Midbrain (tissue), 1 donor: ENCODE results near the gene HMCN1.
A peak's percentile ranks its signal among the peaks of the same experiment; 100 is the strongest.
"Not testable (repeated sequence)": the region's sequence is repeated elsewhere in the genome, so short reads cannot be mapped to it uniquely, and the experiment has no call there.

Source experiments
- DNase-seq: peaks from one replicate; lab custom pipeline; 2025; lab: John Stamatoyannopoulos, UW

The HMCN1 gene

GRCh38 chr1:186152620-186153239 is 418.5 kb downstream of the HMCN1 start:
- DNase-seq: peak; percentile 15

- DNase-seq: no peak
Observed at GRCh38 chr1:186154651-186155050, 420.5 kb downstream of the HMCN1 start.

- DNase-seq: peak; percentile 38
Observed at GRCh38 chr1:186155594-186155993, 421.4 kb downstream of the HMCN1 start.

- DNase-seq: not testable (repeated sequence)
Observed at GRCh38 chr1:186162895-186163294, 428.7 kb downstream of the HMCN1 start.

GRCh38 chr1:186164773-186165172 is 430.6 kb downstream of the HMCN1 start:
- no peak for DNase-seq

- no peak for DNase-seq
Observed at GRCh38 chr1:186165303-186165702, 431.1 kb downstream of the HMCN1 start.

GRCh38 chr1:186167096-186167668 is 433.0 kb downstream of the HMCN1 start:
- DNase-seq: no peak

GRCh38 chr1:186175588-186175987 is 441.4 kb downstream of the HMCN1 start:
- no peak for DNase-seq

GRCh38 chr1:186178426-186179043 is 444.3 kb downstream of the HMCN1 start:
- DNase-seq: no peak

GRCh38 chr1:186179231-186179630 is 445.0 kb downstream of the HMCN1 start:
- no peak for DNase-seq

GRCh38 chr1:186183219-186183618 is 449.0 kb downstream of the HMCN1 start:
- DNase-seq: no peak

GRCh38 chr1:186183970-186184628 is 449.9 kb downstream of the HMCN1 start:
- no peak for DNase-seq

GRCh38 chr1:186186251-186186650 is 452.1 kb downstream of the HMCN1 start:
- DNase-seq: not testable (repeated sequence)

- no peak for DNase-seq
Observed at GRCh38 chr1:186187601-186188000, 453.4 kb downstream of the HMCN1 start.

- no peak for DNase-seq
Observed at GRCh38 chr1:186188004-186188539, 453.9 kb downstream of the HMCN1 start.

- no peak for DNase-seq
Observed at GRCh38 chr1:186188736-186189135, 454.5 kb downstream of the HMCN1 start.

GRCh38 chr1:186189156-186189555 is 455.0 kb downstream of the HMCN1 start:
- DNase-seq: no peak

- no peak for DNase-seq
Observed at GRCh38 chr1:186191511-186191910, 457.3 kb downstream of the HMCN1 start.

- DNase-seq: no peak
Observed at GRCh38 chr1:186193224-186193623, 459.0 kb downstream of the HMCN1 start.

GRCh38 chr1:186194107-186194756 is 460.0 kb downstream of the HMCN1 start:
- no peak for DNase-seq

GRCh38 chr1:186195377-186195931 is 461.3 kb downstream of the HMCN1 start:
- no peak for DNase-seq

- no peak for DNase-seq
Observed at GRCh38 chr1:186202271-186202764, 468.1 kb downstream of the HMCN1 start.
